G401 (cell line): Measurements from ENCODE around the gene OCA2. TPM values are rescaled to one million over a fixed set of nuclear protein-coding genes. Genes with fewer than 3 reads are reported as not detected.
"Not testable (repeated sequence)": the region's sequence is repeated elsewhere in the genome, so short reads cannot be mapped to it uniquely, and the experiment has no call there.

Source experiments
- DNase-seq: peaks from one replicate; pipeline ENCODE4 v3.0.0-alpha.2; 2015; ENCODE audit warnings: low spot score
- in situ Hi-C: cut with HindIII; loops from 2 replicates; pipeline ENCODE4 v1.10.0; 2016; ENCODE audit warnings: low sequenced_read_pairs, mixed read lengths
- total RNA-seq: library from RNA; depleted of rRNA; stranded (reverse); fragments of >200 nt; shearing (Covaris generic); gene quantifications from 2 replicates; pipeline ENCODE4 v1.2.3, GENCODE V29; 2014; rRNA removed

OCA2 gene
- total RNA-seq, 1 experiment from 2014 or later, result 4.1 TPM

GRCh38 chr15:27734785-27735495, 364.2 kb downstream of the OCA2 start:
- in situ Hi-C loops, result no loop called here

GRCh38 chr15:27731776-27732175, 367.3 kb downstream of the OCA2 start:
- in situ Hi-C loops, result no loop called here
- DNase-seq, result no peak

More at GRCh38 chr15:27734785-27735495, 364.2 kb downstream of the OCA2 start:
- no peak for DNase-seq

- no peak for DNase-seq
- in situ Hi-C loops, result no loop called here
These were observed 368.2 kb downstream of the OCA2 start for GRCh38 chr15:27730868-27731267.

GRCh38 chr15:27725731-27726130, 373.4 kb downstream of the OCA2 start:
- no peak for DNase-seq
- in situ Hi-C loops, result no loop called here

- in situ Hi-C loops, result no loop called here
These were observed 375.3 kb downstream of the OCA2 start for GRCh38 chr15:27723821-27724220.

GRCh38 chr15:27722102-27722501, 377.0 kb downstream of the OCA2 start:
- DNase-seq, result no peak
- in situ Hi-C loops, result no loop called here

More at GRCh38 chr15:27723821-27724220, 375.3 kb downstream of the OCA2 start:
- DNase-seq, result no peak

GRCh38 chr15:27714675-27715074, 384.4 kb downstream of the OCA2 start:
- no peak for DNase-seq
- in situ Hi-C loops, result no loop called here

- in situ Hi-C loops, DNase-seq: not testable (repeated sequence)
These were observed 385.3 kb downstream of the OCA2 start for GRCh38 chr15:27713850-27714249.

- no peak for DNase-seq
- in situ Hi-C loops, result no loop called here
These were observed 391.9 kb downstream of the OCA2 start for GRCh38 chr15:27707257-27707656.

- no peak for DNase-seq
- in situ Hi-C loops, result no loop called here
These were observed 392.8 kb downstream of the OCA2 start for GRCh38 chr15:27706300-27706699.

GRCh38 chr15:27705056-27705455, 394.1 kb downstream of the OCA2 start:
- DNase-seq, result peak; percentile 82

More at GRCh38 chr15:27705056-27705455, 394.1 kb downstream of the OCA2 start:
- in situ Hi-C loops, result no loop called here

Other genes starting within 250 kb of the OCA2 start
- 30.2 and 62.2 TPM in 2 replicates for gene HERC2, start 222.9 kb upstream of the OCA2 start, total RNA-seq